Measurements from ENCODE around the gene RPL36A.
A peak's percentile ranks its signal among the peaks of the same experiment; 100 is the strongest.

The RPL36A gene

DNA sequence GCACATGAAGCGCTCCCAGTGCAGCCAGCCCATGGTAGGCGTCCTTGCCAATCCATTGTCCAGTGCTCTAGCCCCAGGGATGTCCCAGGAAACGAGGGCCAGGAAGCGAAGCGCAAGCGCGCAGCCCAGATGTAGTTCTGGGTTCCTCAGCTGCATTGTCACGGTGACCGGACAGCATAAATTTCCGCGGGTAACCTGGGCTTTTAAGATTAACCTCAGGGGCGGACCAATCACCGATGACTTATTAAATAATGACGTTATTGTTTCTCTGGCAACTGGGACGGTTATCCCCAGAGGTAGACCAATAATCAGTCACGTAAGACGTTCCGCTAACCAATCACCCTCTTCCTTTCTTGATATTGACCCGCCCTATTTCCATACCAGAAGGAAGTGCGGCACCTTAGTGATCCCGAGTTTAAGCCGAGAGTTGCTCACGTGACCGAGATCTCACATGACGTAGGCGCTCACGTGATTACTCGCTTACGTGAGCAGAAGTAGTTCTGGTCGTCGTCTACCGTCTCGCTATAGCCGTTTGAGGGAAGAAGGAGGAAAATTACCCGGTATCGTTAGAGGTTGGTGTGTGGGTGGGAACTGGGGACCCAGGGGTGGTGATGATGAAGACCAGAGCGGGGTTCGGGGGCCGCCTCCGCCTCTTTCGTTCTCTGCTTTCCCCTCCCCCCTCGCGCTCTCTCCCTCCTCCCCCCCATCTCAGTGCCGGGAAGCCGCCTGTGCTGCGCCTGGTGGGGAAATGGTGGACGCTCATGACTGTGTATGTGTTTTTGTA lies 17.1 kb downstream of the RPL36A start, which contains the start of the genes GLA and HNRNPH2:
Gene GLA (minus strand): TSS at position 178 of the 784 bp plus-strand sequence. CDS start 22 bp downstream, at position 156.
Gene HNRNPH2 (plus strand): TSS at position 475 of the 784 bp plus-strand sequence. CDS start 3,767 bp downstream, outside the sequence.
- peak; percentile 97 for DNase-seq (ENCODE audit: low read depth, low spot score)
- H3K4me1 ChIP-seq (ENCODE audit: insufficient read depth, insufficient read length): no peaks in the 10 kb centered on the region
- no peaks in the 10 kb centered on the region for H3K9me3 ChIP-seq (ENCODE audit: insufficient read depth, low read length)
- H3K9ac ChIP-seq (ENCODE audit: insufficient read length, low read depth): peak within 1 kb of the TSS; percentile 96
- peaks cover 27% of the 10 kb centered on the region for H3K36me3 ChIP-seq (ENCODE audit: insufficient read depth, insufficient read length, low read length)
- no peak for TF ChIP-seq SUZ12 (IDR thresholded peaks at IDR 0.05; ENCODE audit: extremely low read depth, insufficient read depth, insufficient read length)
- no peak for TF ChIP-seq YY1 (IDR thresholded peaks at IDR 0.05; ENCODE audit: insufficient read depth, insufficient read length)
- TF ChIP-seq ZNF274 (IDR thresholded peaks at IDR 0.05; ENCODE audit: low read depth, low read length): no peak
- no peaks in the 10 kb centered on the region for H3K27me3 ChIP-seq (ENCODE audit: insufficient read depth, insufficient read length)
- H3K4me3 ChIP-seq (ENCODE audit: insufficient read length, low read depth): peak within 1 kb of the TSS; percentile 93

DNA sequence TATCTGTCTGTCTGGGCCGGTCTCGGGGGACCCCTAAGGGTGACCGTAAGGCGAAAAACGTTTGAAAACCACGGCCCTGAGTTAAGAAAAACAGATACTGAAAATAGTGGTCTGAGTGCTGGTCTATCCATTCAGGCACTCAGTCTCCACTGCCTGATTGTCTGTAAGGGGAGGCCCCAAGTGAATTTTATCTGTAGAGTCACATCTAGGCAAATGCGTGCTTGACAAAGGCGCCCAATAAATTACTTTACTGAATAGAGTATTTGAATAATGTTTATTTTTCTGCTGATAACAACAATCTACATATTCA lies 17.7 kb downstream of the RPL36A start:
- DNase-seq (ENCODE audit: low read depth, low spot score): no peak
- Histone ChIP-seq H3K4me3 (ENCODE audit: insufficient read length, low read depth) (peak overlapping the region; percentile 64), H3K36me3 (ENCODE audit: insufficient read depth, insufficient read length, low read length) (peaks cover 26% of the 10 kb centered on the region), H3K4me1 (ENCODE audit: insufficient read depth, insufficient read length) (no peaks in the 10 kb centered on the region), H3K27me3 (ENCODE audit: insufficient read depth, insufficient read length) (no peaks in the 10 kb centered on the region), H3K9ac (ENCODE audit: insufficient read length, low read depth) (peak overlapping the region; percentile 89), H3K9me3 (ENCODE audit: insufficient read depth, low read length) (no peaks in the 10 kb centered on the region)
- TF ChIP-seq SUZ12 (IDR thresholded peaks at IDR 0.05; ENCODE audit: extremely low read depth, insufficient read depth, insufficient read length) (no peak), YY1 (IDR thresholded peaks at IDR 0.05; ENCODE audit: insufficient read depth, insufficient read length) (no peak)

DNA sequence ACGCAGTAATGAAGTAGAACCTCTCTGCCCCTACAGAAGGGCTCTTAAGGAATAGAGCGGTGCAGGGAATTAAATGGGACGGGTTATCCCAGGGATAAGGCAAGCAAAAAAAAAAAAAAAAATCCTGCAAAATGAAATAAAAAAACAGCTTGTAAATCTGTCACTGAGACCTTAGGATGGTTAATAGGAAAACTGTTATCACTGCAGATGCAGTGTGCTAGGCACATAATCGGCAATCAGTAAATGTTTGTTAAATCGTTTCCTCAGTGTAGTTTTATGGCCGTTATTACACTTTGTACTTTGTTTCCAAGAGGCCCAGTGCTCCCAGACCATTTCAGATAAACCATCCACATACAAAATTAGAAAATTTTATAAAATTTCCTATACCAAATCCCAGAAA lies 18.2 kb downstream of the RPL36A start:
- Histone ChIP-seq H3K27me3 (ENCODE audit: insufficient read depth, insufficient read length) (no peaks in the 10 kb centered on the region), H3K9ac (ENCODE audit: insufficient read length, low read depth) (peak overlapping the region; percentile 89), H3K4me3 (ENCODE audit: insufficient read length, low read depth) (peak overlapping the region; percentile 64), H3K36me3 (ENCODE audit: insufficient read depth, insufficient read length, low read length) (peaks cover 21% of the 10 kb centered on the region), H3K4me1 (ENCODE audit: insufficient read depth, insufficient read length) (no peaks in the 10 kb centered on the region), H3K9me3 (ENCODE audit: insufficient read depth, low read length) (no peaks in the 10 kb centered on the region)
- no peak for DNase-seq (ENCODE audit: low read depth, low spot score)
- TF ChIP-seq ZNF274 (IDR thresholded peaks at IDR 0.05; ENCODE audit: low read depth, low read length): no peak
- no peak for TF ChIP-seq YY1 (IDR thresholded peaks at IDR 0.05; ENCODE audit: insufficient read depth, insufficient read length)
- no peak for TF ChIP-seq SUZ12 (IDR thresholded peaks at IDR 0.05; ENCODE audit: extremely low read depth, insufficient read depth, insufficient read length)

DNA sequence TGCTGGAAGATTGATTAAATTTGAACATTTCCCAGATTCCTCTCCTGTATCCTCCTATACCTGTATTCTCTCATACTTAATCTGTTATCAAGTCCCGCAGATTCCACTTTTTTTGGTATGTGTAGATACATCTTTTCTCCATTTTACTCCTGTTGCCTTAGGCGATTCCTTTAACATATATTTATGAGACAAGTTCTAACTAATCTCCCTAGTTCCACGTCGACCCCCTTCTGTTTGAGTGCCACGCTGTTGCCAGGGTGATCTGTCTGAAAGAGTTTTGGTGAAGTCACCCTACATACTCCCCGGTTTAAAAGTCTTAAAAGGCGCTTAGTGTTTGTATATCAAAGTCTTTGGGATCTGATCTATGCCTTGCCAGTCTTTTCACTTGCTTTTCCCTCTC lies 19.6 kb downstream of the RPL36A start:
- Histone ChIP-seq H3K4me1 (ENCODE audit: insufficient read depth, insufficient read length) (no peaks in the 10 kb centered on the region), H3K9me3 (ENCODE audit: insufficient read depth, low read length) (no peaks in the 10 kb centered on the region), H3K27me3 (ENCODE audit: insufficient read depth, insufficient read length) (no peaks in the 10 kb centered on the region), H3K36me3 (ENCODE audit: insufficient read depth, insufficient read length, low read length) (peaks cover 19% of the 10 kb centered on the region), H3K9ac (ENCODE audit: insufficient read length, low read depth) (peak overlapping the region; percentile 17), H3K4me3 (ENCODE audit: insufficient read length, low read depth) (no peak overlapping the region)
- no peak for TF ChIP-seq YY1 (IDR thresholded peaks at IDR 0.05; ENCODE audit: insufficient read depth, insufficient read length)
- no peak for TF ChIP-seq ZNF274 (IDR thresholded peaks at IDR 0.05; ENCODE audit: low read depth, low read length)
- TF ChIP-seq SUZ12 (IDR thresholded peaks at IDR 0.05; ENCODE audit: extremely low read depth, insufficient read depth, insufficient read length): no peak
- no peak for DNase-seq (ENCODE audit: low read depth, low spot score)

DNA sequence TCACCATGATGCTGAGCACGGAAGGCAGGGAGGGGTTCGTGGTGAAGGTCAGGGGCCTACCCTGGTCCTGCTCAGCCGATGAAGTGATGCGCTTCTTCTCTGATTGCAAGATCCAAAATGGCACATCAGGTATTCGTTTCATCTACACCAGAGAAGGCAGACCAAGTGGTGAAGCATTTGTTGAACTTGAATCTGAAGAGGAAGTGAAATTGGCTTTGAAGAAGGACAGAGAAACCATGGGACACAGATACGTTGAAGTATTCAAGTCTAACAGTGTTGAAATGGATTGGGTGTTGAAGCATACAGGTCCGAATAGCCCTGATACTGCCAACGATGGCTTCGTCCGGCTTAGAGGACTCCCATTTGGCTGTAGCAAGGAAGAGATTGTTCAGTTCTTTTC lies 21.2 kb downstream of the RPL36A start:
- DNase-seq (ENCODE audit: low read depth, low spot score): no peak
- Histone ChIP-seq H3K4me1 (ENCODE audit: insufficient read depth, insufficient read length) (peaks cover 3% of the 10 kb centered on the region), H3K27me3 (ENCODE audit: insufficient read depth, insufficient read length) (no peaks in the 10 kb centered on the region), H3K4me3 (ENCODE audit: insufficient read length, low read depth) (no peak overlapping the region), H3K9ac (ENCODE audit: insufficient read length, low read depth) (no peak overlapping the region), H3K36me3 (ENCODE audit: insufficient read depth, insufficient read length, low read length) (peaks cover 19% of the 10 kb centered on the region), H3K9me3 (ENCODE audit: insufficient read depth, low read length) (no peaks in the 10 kb centered on the region)
- TF ChIP-seq YY1 (IDR thresholded peaks at IDR 0.05; ENCODE audit: insufficient read depth, insufficient read length): no peak
- no peak for TF ChIP-seq SUZ12 (IDR thresholded peaks at IDR 0.05; ENCODE audit: extremely low read depth, insufficient read depth, insufficient read length)
- no peak for TF ChIP-seq ZNF274 (IDR thresholded peaks at IDR 0.05; ENCODE audit: low read depth, low read length)

DNA sequence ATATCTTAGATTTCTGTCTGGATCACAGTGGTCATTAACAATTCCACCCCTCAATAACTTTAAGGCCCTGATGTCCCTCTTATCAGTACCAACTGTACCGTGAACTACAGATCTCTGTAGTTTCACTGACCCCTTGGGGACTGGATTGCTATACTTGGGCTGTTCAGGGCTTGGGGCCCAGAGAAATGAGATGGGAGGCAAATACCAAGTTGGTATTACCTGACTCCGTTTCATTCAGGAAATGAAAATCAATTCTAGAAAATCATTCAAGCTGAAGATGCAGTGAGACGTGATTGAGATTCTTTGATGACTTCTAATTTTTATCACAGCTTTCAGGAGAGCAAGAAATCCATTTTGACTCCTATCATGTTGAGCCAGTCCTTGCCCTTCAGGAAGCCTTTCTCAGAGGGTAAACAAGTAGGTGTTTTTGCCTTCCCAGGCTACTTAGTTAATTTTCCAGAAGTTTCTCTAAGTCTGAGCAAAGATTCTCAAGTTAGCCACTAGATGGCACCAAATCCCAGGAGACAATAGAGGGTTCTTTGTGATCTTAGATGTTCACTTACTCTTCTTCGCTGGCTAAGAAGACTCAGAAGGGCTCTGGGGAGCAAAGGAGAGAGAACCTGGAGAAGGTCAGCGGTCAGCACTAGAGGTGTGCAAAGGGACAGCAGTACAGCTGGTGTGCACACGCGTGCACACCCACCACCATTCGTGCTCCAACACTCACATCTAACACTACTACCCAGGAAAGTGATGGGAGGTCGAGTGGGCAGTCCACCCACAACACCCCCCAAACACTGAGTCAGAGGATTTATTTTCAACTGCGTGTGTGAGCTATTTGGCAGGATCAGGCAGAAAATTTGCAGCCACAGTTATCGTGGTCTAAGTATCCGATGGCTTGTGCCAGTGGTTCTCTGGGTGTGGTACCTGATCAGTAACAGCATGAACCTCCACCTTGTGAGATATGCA lies 24.7 kb downstream of the RPL36A start:
- Histone ChIP-seq H3K4me3 (ENCODE audit: insufficient read length, low read depth) (no peak overlapping the region), H3K36me3 (ENCODE audit: insufficient read depth, insufficient read length, low read length) (peaks cover 26% of the 10 kb centered on the region), H3K4me1 (ENCODE audit: insufficient read depth, insufficient read length) (peaks cover 3% of the 10 kb centered on the region), H3K9ac (ENCODE audit: insufficient read length, low read depth) (peak overlapping the region; percentile 34), H3K27me3 (ENCODE audit: insufficient read depth, insufficient read length) (no peaks in the 10 kb centered on the region), H3K9me3 (ENCODE audit: insufficient read depth, low read length) (no peaks in the 10 kb centered on the region)
- no peak for TF ChIP-seq YY1 (IDR thresholded peaks at IDR 0.05; ENCODE audit: insufficient read depth, insufficient read length)
- no peak for TF ChIP-seq SUZ12 (IDR thresholded peaks at IDR 0.05; ENCODE audit: extremely low read depth, insufficient read depth, insufficient read length)
- no peak for TF ChIP-seq ZNF274 (IDR thresholded peaks at IDR 0.05; ENCODE audit: low read depth, low read length)
- peak; percentile 62 for DNase-seq (ENCODE audit: low read depth, low spot score)

DNA sequence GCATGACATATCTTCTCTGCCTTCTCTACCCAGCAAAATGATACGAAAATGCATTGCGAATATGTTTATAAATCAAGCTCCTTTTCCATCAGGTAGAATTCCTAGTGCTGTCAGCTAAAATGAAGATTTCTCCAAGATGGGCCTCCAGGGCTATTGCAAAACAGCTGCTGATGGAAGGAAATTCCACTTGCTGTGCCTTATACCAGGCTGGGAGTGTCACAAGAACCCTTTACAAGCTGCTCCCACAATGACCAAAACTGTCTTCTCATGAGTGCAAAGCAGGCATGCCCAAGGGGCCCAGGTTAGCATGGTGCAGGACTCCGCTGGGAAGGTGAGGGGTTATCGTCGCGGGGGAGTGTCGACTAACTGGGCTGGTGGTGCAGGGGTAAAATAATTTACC lies 25.9 kb downstream of the RPL36A start:
- peaks cover 30% of the 10 kb centered on the region for H3K36me3 ChIP-seq (ENCODE audit: insufficient read depth, insufficient read length, low read length)
- peaks cover 3% of the 10 kb centered on the region for H3K4me1 ChIP-seq (ENCODE audit: insufficient read depth, insufficient read length)
- H3K9me3 ChIP-seq (ENCODE audit: insufficient read depth, low read length): no peaks in the 10 kb centered on the region
- no peak for DNase-seq (ENCODE audit: low read depth, low spot score)
- no peak overlapping the region for H3K4me3 ChIP-seq (ENCODE audit: insufficient read length, low read depth)
- TF ChIP-seq YY1 (IDR thresholded peaks at IDR 0.05; ENCODE audit: insufficient read depth, insufficient read length) (no peak), ZNF274 (IDR thresholded peaks at IDR 0.05; ENCODE audit: low read depth, low read length) (no peak), SUZ12 (IDR thresholded peaks at IDR 0.05; ENCODE audit: extremely low read depth, insufficient read depth, insufficient read length) (no peak)
- H3K27me3 ChIP-seq (ENCODE audit: insufficient read depth, insufficient read length): no peaks in the 10 kb centered on the region
- H3K9ac ChIP-seq (ENCODE audit: insufficient read length, low read depth): no peak overlapping the region
